ENCODE results near the gene SLC16A7. TPM values are rescaled to one million over a fixed set of nuclear protein-coding genes. Genes with fewer than 3 reads are reported as not detected.

The SLC16A7 gene, protein sequence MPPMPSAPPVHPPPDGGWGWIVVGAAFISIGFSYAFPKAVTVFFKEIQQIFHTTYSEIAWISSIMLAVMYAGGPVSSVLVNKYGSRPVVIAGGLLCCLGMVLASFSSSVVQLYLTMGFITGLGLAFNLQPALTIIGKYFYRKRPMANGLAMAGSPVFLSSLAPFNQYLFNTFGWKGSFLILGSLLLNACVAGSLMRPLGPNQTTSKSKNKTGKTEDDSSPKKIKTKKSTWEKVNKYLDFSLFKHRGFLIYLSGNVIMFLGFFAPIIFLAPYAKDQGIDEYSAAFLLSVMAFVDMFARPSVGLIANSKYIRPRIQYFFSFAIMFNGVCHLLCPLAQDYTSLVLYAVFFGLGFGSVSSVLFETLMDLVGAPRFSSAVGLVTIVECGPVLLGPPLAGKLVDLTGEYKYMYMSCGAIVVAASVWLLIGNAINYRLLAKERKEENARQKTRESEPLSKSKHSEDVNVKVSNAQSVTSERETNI
- 1.8 and 3.5 TPM in 2 replicates for total RNA-seq

- TF ChIP-seq CTCF (IDR thresholded peaks at IDR 0.05; ENCODE audit: insufficient read depth, low read length, poor library complexity, severe bottlenecking) = no peak
- Histone ChIP-seq H3K27me3 (ENCODE audit: control insufficient read depth, insufficient read depth, low read length) (no peaks in the 10 kb centered on the region), H3K36me3 (ENCODE audit: control insufficient read depth, insufficient read depth, low read length) (no peaks in the 10 kb centered on the region), H3K4me3 (ENCODE audit: low read depth, low read length) (peak within 1 kb of the TSS; percentile 52)
- peak; percentile 25 for DNase-seq (ENCODE audit: low read depth)
Observed at GRCh38 chr12:59595883-59596540, at the start of gene SLC16A7. Gene SLC16A7 (plus strand): TSS chr12:59596029. CDS start chr12:59704802, 108,773 bp downstream.

DNA sequence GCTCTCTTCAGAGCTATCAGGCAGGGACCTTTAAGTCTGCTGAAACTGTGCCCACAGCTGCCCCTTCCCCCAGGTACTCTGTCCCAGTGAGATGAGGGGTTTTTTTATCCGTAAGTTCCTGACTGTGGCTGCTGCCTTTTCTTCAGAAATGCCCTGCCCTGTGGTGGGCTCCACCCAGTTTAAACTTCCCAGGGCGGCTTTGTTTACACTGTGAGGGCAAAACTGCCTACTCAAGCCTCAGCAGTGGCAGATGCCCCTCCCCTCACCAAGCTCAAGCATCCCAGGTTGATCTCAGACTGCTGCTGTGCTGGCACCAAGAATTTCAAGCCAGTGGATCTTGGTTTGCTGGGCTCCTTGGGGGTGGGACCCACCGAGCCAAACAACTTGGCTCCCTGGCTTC, 46.9 kb upstream of the SLC16A7 start:
- H3K36me3 ChIP-seq (ENCODE audit: control insufficient read depth, insufficient read depth, low read length) = no peaks in the 10 kb centered on the region
- H3K4me3 ChIP-seq (ENCODE audit: low read depth, low read length) = no peak overlapping the region

DNA sequence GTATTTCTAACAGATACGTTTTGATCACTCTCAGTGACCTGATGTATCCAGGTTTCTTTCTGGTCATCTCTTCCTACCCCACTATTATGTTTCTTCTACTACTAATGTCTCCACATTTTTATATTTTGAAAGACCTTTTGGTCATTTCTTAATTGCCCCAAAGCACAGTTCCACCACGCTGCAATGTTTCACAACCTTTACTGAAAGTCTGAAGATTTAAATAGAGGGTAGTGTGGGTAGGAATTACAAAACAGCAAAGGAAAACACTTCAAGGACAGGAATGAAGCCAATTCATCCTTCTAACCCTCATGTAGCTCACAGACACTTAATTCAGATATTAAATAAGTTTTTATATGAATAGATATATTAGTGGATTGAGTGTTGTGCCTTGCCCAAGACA, 36.1 kb upstream of the SLC16A7 start:
- H3K27me3 ChIP-seq (ENCODE audit: control insufficient read depth, insufficient read depth, low read length) = no peaks in the 10 kb centered on the region
- H3K4me3 ChIP-seq (ENCODE audit: low read depth, low read length) = no peak overlapping the region
- DNase-seq (ENCODE audit: low read depth) = no peak
- TF ChIP-seq CTCF (IDR thresholded peaks at IDR 0.05; ENCODE audit: insufficient read depth, low read length, poor library complexity, severe bottlenecking) = no peak
- H3K36me3 ChIP-seq (ENCODE audit: control insufficient read depth, insufficient read depth, low read length) = no peaks in the 10 kb centered on the region

More for the DNA sequence above, 46.9 kb upstream of the SLC16A7 start:
- H3K27me3 ChIP-seq (ENCODE audit: control insufficient read depth, insufficient read depth, low read length) = no peaks in the 10 kb centered on the region
- no peak for DNase-seq (ENCODE audit: low read depth)
- no peak for TF ChIP-seq CTCF (IDR thresholded peaks at IDR 0.05; ENCODE audit: insufficient read depth, low read length, poor library complexity, severe bottlenecking)

- H3K4me3 ChIP-seq (ENCODE audit: low read depth, low read length) = no peak overlapping the region
- no peak for TF ChIP-seq CTCF (IDR thresholded peaks at IDR 0.05; ENCODE audit: insufficient read depth, low read length, poor library complexity, severe bottlenecking)
- no peaks in the 10 kb centered on the region for H3K27me3 ChIP-seq (ENCODE audit: control insufficient read depth, insufficient read depth, low read length)
- H3K36me3 ChIP-seq (ENCODE audit: control insufficient read depth, insufficient read depth, low read length) = no peaks in the 10 kb centered on the region
- DNase-seq (ENCODE audit: low read depth) = peak; percentile 57
Observed at GRCh38 chr12:59570145-59570544, 25.7 kb upstream of the SLC16A7 start.

GRCh38 chr12:59574406-59574805, 21.4 kb upstream of the SLC16A7 start:
- Histone ChIP-seq H3K27me3 (ENCODE audit: control insufficient read depth, insufficient read depth, low read length) (no peaks in the 10 kb centered on the region), H3K36me3 (ENCODE audit: control insufficient read depth, insufficient read depth, low read length) (no peaks in the 10 kb centered on the region), H3K4me3 (ENCODE audit: low read depth, low read length) (no peak overlapping the region)
- DNase-seq (ENCODE audit: low read depth) = no peak
- no peak for TF ChIP-seq CTCF (IDR thresholded peaks at IDR 0.05; ENCODE audit: insufficient read depth, low read length, poor library complexity, severe bottlenecking)
